HG03521 (cell line): Measurements from ENCODE around the gene KYAT1.

Experiments used
- ATAC-seq: cut with Tn5 transposase; IDR thresholded peaks from one replicate; pipeline ENCODE4 v1.9.1; 2021; ENCODE audit warnings: mild to moderate bottlenecking, moderate library complexity; ENCODE audit not compliant: unreplicated experiment

Gene KYAT1

GRCh38 chr9:128881884-128882676, at the start of gene KYAT1, which contains the start of gene LRRC8A:
TSS of gene KYAT1 (minus strand) at chr9:128881950. CDS start at chr9:128845405, 36,545 bp downstream.
TSS of gene LRRC8A (plus strand) at chr9:128882133. CDS start at chr9:128907165, 25,032 bp downstream.
- peak; percentile 89 for ATAC-seq

DNA sequence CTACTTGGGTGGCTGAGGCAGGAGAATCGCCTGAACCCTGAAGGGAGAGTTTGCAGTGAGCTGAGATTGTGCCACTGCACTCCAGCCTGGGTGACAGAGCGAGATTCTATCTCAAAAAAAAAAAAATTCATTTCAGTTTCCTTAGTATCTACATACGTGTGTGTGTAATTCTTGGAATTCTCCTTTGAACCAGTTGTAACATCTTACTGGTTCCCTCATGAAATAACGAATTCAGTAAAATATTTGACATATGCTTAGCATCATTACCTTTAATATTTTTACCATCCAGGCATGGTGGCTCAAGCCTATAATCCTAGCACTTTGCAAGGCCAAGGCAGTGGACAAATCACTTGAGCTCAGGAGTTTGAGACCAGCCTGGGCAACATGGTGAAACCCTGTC, 47.8 kb upstream of the KYAT1 start:
- no peak for ATAC-seq

GRCh38 chr9:128928624-128929023, 46.9 kb upstream of the KYAT1 start:
- no peak for ATAC-seq

DNA sequence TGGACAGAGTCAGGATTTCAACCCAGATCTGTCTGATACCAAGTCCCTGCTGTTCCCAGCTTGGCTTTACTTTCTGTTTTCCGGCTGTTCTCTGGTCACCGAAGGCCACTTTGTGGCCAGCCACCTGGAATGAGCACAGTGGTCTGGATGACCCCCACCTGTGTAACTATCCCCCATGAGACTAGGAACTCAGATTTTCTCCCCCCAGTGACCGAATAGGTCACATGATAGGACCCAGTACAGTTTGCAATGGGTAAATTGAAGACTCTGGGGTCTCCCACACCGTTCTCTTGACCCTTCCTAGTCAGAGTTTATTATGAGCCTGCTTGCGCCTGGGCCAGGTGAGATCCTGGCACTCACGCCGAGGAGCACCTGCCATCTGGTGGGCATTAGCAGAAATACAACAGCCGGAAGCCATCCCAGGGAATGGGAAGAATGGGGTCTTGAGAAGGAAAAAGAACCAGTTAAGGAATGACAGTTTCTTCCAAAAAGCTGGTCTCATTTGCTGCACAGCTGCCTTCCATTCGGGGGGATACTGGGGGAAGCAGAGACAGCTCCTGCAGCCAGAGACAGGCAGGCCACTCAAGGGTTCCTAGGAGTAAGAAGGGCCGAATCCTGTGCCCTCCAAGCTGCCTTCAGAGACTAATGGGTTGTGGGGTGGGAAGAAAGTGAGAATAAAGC, 46.1 kb upstream of the KYAT1 start:
- ATAC-seq = no peak

- ATAC-seq = no peak
These were observed 41.7 kb upstream of the KYAT1 start for GRCh38 chr9:128923493-128923883.

DNA sequence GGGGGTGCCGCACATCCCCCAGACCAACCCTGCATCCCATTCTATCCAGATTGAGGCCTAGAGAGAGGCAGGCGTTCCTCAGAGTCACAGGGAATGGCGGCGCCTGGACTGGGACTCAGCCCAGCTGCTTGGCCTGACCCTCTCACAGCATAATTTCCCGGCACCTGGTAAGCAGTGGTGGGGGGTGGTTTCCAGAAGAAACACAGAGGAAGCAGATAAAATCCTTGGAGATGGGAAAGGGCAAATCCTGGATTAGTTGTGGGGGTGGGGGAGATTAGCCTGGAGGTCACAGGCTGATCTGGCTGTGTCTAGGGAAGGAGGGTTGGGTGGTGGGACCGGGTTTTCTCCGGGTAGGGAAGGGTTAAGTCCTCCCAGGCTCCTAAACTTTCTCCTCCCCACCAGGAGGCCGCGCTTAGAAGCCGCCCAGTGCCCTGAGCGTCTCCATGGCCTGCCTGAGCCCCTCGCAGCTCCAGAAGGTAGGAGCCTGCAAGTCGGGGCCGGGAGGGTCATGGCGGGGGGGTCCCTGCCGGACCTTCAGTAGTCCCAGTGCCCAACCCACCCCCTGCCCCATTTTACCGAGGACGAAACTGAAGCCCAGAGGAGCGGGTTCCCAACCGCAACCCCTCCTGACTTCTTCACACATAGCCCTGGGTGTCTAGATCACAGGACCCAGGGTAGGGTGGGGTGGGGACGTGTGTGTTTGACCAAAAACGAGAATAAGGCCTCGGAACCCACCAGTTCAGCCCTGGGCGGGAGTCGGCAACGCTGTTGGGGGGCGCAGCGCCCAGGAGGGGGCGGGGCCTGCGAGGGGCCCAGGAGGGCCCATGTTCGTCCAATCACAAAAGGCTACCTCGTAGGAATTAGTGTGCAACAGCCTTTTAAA, 40.4 kb upstream of the KYAT1 start:
- no peak for ATAC-seq

GRCh38 chr9:128920381-128921058, 38.8 kb upstream of the KYAT1 start, which contains the start of gene PHYHD1:
TSS of gene PHYHD1 (plus strand) at chr9:128920982. CDS start at chr9:128922324, 1,342 bp downstream.
- no peak for ATAC-seq

DNA sequence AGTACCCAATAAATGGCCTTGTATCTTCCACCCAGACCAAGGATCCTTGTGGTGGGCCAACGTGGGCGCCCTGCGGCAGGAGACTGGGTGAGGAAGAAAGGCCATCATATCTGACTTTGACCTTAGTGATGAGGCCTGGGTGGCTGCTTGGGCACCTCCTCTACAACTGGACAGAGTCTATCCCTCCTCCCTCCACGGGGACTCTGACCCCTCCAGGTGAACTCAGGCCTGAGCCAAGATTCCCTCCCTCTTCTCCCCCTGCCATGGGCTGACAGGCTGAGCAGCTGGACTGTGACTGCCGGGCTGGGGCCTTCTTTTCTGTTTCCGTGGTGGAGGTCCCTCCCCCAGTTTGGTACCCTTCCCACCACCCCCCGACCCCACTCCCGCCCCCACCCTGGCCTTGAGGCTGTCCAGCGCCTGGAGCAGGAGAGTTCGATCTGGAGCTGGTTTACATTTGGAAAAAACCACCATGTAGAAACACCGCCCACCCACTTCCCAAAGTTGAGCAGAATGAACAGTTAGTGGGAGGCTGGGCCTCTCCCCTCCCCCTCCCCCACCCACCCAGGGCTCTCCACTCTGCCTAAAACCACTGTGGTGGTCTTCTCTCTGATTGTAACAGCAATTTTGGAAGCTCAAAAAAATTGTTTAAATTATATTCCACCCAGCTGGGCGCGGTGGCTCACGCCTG, 37.8 kb upstream of the KYAT1 start:
- ATAC-seq = no peak

- ATAC-seq = no peak
These were observed 37.2 kb upstream of the KYAT1 start for GRCh38 chr9:128918921-128919320.

DNA sequence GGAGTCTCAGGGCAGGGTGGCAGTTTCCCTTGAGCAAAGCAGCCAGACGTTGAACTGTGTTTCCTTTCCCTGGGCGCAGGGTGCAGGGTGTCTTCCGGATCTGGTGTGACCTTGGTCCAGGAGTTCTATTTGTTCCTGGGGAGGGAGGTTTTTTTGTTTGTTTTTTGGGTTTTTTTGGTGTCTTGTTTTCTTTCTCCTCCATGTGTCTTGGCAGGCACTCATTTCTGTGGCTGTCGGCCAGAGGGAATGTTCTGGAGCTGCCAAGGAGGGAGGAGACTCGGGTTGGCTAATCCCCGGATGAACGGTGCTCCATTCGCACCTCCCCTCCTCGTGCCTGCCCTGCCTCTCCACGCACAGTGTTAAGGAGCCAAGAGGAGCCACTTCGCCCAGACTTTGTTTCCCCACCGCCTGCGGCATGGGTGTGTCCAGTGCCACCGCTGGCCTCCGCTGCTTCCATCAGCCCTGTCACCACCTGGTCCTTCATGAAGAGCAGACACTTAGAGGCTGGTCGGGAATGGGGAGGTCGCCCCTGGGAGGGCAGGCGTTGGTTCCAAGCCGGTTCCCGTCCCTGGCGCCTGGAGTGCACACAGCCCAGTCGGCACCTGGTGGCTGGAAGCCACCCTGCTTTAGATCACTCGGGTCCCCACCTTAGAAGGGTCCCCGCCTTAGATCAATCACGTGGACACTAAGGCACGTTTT, 35.5 kb upstream of the KYAT1 start:
- no peak for ATAC-seq

DNA sequence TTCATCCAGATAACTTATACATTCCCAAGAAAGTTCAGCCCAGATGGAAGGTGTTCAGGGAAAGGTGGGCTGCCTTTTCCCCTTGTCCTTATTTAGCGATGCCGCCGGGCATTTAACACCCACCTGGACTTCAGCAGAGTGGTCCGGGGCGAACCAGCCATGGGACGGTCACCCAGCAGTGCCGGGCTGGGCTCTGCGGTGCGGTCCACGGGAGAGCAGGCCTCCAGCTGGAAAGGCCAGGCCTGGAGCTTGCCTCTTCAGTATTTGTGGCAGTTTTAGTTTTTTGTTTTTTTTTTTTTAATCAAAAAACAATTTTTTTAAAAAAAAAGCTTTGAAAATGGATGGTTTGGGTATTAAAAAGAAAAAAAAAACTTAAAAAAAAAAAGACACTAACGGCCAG, 35.0 kb upstream of the KYAT1 start:
- no peak for ATAC-seq

GRCh38 chr9:128916204-128916603, 34.5 kb upstream of the KYAT1 start:
- no peak for ATAC-seq

- ATAC-seq = no peak
These were observed 32.4 kb upstream of the KYAT1 start for GRCh38 chr9:128913995-128914772.

- no peak for ATAC-seq
These were observed 31.5 kb upstream of the KYAT1 start for GRCh38 chr9:128913048-128913900.

GRCh38 chr9:128912270-128912853, 30.6 kb upstream of the KYAT1 start:
- no peak for ATAC-seq

- no peak for ATAC-seq
These were observed 29.8 kb upstream of the KYAT1 start for GRCh38 chr9:128911529-128912035.

DNA sequence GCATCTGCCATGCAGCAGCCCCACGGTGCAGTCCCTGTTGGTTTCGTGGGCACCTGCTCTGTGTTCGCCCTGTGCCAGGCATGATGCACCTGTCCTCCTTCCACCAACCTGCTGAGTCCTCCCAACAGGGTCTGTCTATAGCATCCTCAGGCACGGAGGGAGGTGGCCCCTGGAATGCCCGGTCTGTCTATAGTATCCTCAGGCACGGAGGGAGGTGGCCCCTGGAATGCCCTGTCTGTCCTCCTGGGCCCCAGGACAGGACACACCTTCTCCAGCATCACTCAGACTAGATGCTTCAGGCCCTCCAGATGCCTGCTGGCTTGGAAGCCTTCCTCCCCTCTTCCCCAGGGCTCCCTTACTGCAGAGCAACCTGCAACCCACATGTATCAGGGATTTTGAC, 29.2 kb upstream of the KYAT1 start:
- no peak for ATAC-seq
